GM19328 (cell line): ENCODE data around the gene COL13A1.

ENCODE experiments used
- ATAC-seq: cut with Tn5 transposase; IDR thresholded peaks from one replicate; pipeline ENCODE4 v1.9.1; 2021; ENCODE audit warnings: mild to moderate bottlenecking, moderate library complexity; ENCODE audit not compliant: unreplicated experiment

COL13A1 gene

GRCh38 chr10:69801434-69802315 lies at the start of gene COL13A1:
TSS of gene COL13A1 (plus strand) at chr10:69801906. CDS start at chr10:69802424, 518 bp downstream.
- no peak for ATAC-seq

- ATAC-seq: no peak
Measured at GRCh38 chr10:69752479-69752878, 49.2 kb upstream of the COL13A1 start.

- ATAC-seq: no peak
Measured at GRCh38 chr10:69756279-69756678, 45.4 kb upstream of the COL13A1 start.

- ATAC-seq: no peak
Measured at GRCh38 chr10:69757206-69757552, 44.5 kb upstream of the COL13A1 start.

- ATAC-seq: no peak
Measured at GRCh38 chr10:69757553-69758309, 44.0 kb upstream of the COL13A1 start.

GRCh38 chr10:69758310-69758728 lies 43.4 kb upstream of the COL13A1 start:
- ATAC-seq: no peak

GRCh38 chr10:69759641-69760040 lies 42.1 kb upstream of the COL13A1 start:
- no peak for ATAC-seq

GRCh38 chr10:69760072-69760471 lies 41.6 kb upstream of the COL13A1 start:
- ATAC-seq: no peak

GRCh38 chr10:69761320-69761719 lies 40.4 kb upstream of the COL13A1 start:
- ATAC-seq: no peak

GRCh38 chr10:69766161-69766910 lies 35.4 kb upstream of the COL13A1 start:
- ATAC-seq: no peak

- no peak for ATAC-seq
Measured at GRCh38 chr10:69767793-69768192, 33.9 kb upstream of the COL13A1 start.

GRCh38 chr10:69768386-69768785 lies 33.3 kb upstream of the COL13A1 start:
- no peak for ATAC-seq

GRCh38 chr10:69769395-69769992 lies 32.2 kb upstream of the COL13A1 start:
- ATAC-seq: no peak

- no peak for ATAC-seq
Measured at GRCh38 chr10:69772933-69773704, 28.6 kb upstream of the COL13A1 start.

- ATAC-seq: no peak
Measured at GRCh38 chr10:69774596-69774995, 27.1 kb upstream of the COL13A1 start.

GRCh38 chr10:69780077-69780476 lies 21.6 kb upstream of the COL13A1 start:
- no peak for ATAC-seq

- no peak for ATAC-seq
Measured at GRCh38 chr10:69781576-69781975, 20.1 kb upstream of the COL13A1 start.

- no peak for ATAC-seq
Measured at GRCh38 chr10:69783515-69783914, 18.2 kb upstream of the COL13A1 start.

- ATAC-seq: no peak
Measured at GRCh38 chr10:69786791-69787190, 14.9 kb upstream of the COL13A1 start.

GRCh38 chr10:69787681-69788080 lies 14.0 kb upstream of the COL13A1 start:
- ATAC-seq: no peak
